ENCODE data around the gene SCAMP1. TPM values are rescaled to one million over a fixed set of nuclear protein-coding genes. Genes with fewer than 3 reads are reported as not detected.
A peak's percentile ranks its signal among the peaks of the same experiment; 100 is the strongest.

The SCAMP1 gene
- total RNA-seq, 6 experiments from 2014 or later: 37.4 to 50.6 (median 44.9) TPM

DNA sequence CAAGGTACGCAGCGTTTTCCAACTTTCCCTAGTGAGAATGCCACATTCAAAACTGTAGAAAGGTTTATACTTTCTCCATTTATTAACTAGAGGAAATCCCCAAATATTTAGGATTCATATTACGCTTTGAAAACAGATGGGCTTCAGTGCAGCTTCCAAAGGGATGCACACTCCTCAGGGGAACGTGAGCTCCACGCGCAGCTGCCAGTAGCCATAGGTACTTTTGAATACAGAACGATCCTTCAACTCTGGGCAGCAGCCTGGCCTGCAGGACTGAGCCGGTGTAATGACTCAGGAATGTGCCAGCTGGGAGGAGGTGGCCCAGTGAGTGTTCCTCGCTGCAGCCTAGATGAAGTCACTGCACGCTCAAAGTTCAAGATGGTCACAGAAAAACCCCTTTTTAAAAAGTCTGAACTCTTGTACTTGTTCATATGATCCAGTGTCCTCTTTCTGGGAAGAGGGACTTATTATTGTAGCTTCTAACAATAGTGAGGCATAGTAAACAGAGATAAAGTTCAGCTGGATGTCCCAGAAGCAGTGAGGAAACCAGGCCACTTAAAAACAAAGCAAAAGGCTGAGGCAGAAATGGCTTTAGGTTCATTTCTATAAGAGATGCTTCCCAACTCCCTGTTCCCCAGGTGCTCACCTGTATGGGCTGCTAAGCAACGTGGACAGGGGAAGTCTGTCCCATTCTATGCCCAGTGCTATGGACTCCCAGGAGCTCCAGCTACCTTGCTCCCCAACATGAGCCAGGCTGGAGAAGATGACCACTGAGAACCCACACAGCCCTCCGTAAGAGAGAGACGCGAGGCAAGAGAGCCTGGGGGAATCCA lies 158.2 kb downstream of the SCAMP1 start:
- H3K27me3 Mint-ChIP-seq (ENCODE audit: insufficient read depth): no peaks in the 10 kb centered on the region; the same call in 1 of the 2 replicates
- DNase-seq: peak; percentile 87
- TF ChIP-seq, protein P1, sequence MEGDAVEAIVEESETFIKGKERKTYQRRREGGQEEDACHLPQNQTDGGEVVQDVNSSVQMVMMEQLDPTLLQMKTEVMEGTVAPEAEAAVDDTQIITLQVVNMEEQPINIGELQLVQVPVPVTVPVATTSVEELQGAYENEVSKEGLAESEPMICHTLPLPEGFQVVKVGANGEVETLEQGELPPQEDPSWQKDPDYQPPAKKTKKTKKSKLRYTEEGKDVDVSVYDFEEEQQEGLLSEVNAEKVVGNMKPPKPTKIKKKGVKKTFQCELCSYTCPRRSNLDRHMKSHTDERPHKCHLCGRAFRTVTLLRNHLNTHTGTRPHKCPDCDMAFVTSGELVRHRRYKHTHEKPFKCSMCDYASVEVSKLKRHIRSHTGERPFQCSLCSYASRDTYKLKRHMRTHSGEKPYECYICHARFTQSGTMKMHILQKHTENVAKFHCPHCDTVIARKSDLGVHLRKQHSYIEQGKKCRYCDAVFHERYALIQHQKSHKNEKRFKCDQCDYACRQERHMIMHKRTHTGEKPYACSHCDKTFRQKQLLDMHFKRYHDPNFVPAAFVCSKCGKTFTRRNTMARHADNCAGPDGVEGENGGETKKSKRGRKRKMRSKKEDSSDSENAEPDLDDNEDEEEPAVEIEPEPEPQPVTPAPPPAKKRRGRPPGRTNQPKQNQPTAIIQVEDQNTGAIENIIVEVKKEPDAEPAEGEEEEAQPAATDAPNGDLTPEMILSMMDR (IDR thresholded peaks at IDR 0.05): no peak
- peaks cover 56% of the 10 kb centered on the region for H3K4me1 Mint-ChIP-seq (ENCODE audit: low read depth)
- H3K36me3 Mint-ChIP-seq (ENCODE audit: low read depth): peaks cover 5% of the 10 kb centered on the region; the same call in 1 of the 2 replicates
- peak overlapping the region; percentile 77 for H3K4me3 Mint-ChIP-seq
- peak overlapping the region; percentile 98 for H3K27ac Mint-ChIP-seq
- no peaks in the 10 kb centered on the region for H3K9me3 Mint-ChIP-seq

GRCh38 chr5:78519198-78519941 lies 159.0 kb downstream of the SCAMP1 start:
- Mint-ChIP-seq H3K9me3 (no peaks in the 10 kb centered on the region), H3K27ac (peak overlapping the region; percentile 98), H3K36me3 (ENCODE audit: low read depth) (peaks cover 5% of the 10 kb centered on the region; the same call in 1 of the 2 replicates), H3K4me1 (ENCODE audit: low read depth) (peaks cover 52% of the 10 kb centered on the region), H3K4me3 (peak overlapping the region; percentile 77; the same call in 1 of the 2 replicates), H3K27me3 (ENCODE audit: insufficient read depth) (no peaks in the 10 kb centered on the region; the same call in 1 of the 2 replicates)
- TF ChIP-seq, protein P1 (IDR thresholded peaks at IDR 0.05): no peak
- no peak for DNase-seq

- TF ChIP-seq, protein P1 (IDR thresholded peaks at IDR 0.05): no peak
- Mint-ChIP-seq H3K27me3 (ENCODE audit: insufficient read depth) (no peaks in the 10 kb centered on the region; the same call in 1 of the 2 replicates), H3K27ac (no peak overlapping the region), H3K4me3 (no peak overlapping the region), H3K36me3 (ENCODE audit: low read depth) (peaks cover 5% of the 10 kb centered on the region), H3K9me3 (no peaks in the 10 kb centered on the region), H3K4me1 (ENCODE audit: low read depth) (peaks cover 50% of the 10 kb centered on the region)
- no peak for DNase-seq
Observed at GRCh38 chr5:78521455-78521854, 161.0 kb downstream of the SCAMP1 start.

GRCh38 chr5:78522476-78523260 lies 162.3 kb downstream of the SCAMP1 start:
- Mint-ChIP-seq H3K36me3 (ENCODE audit: low read depth) (no peaks in the 10 kb centered on the region; the same call in 1 of the 2 replicates), H3K27me3 (ENCODE audit: insufficient read depth) (no peaks in the 10 kb centered on the region; the same call in 1 of the 2 replicates), H3K9me3 (no peaks in the 10 kb centered on the region), H3K4me3 (no peak overlapping the region), H3K27ac (no peak overlapping the region), H3K4me1 (ENCODE audit: low read depth) (peaks cover 55% of the 10 kb centered on the region)
- no peak for DNase-seq
- TF ChIP-seq, protein P1 (IDR thresholded peaks at IDR 0.05): no peak

Measured in HFFc6 (cell line).